GM19099 (cell line): Measurements from ENCODE around the gene RPS6KA2.

Experiments
- POLR2A ChIP-seq: IDR thresholded peaks from 3 replicates; pipeline ENCODE4 v1.6.1; 2011; ENCODE audit warnings: low read depth; ENCODE audit not compliant: insufficient read length; ENCODE audit errors: extremely low read depth

The RPS6KA2 gene

DNA sequence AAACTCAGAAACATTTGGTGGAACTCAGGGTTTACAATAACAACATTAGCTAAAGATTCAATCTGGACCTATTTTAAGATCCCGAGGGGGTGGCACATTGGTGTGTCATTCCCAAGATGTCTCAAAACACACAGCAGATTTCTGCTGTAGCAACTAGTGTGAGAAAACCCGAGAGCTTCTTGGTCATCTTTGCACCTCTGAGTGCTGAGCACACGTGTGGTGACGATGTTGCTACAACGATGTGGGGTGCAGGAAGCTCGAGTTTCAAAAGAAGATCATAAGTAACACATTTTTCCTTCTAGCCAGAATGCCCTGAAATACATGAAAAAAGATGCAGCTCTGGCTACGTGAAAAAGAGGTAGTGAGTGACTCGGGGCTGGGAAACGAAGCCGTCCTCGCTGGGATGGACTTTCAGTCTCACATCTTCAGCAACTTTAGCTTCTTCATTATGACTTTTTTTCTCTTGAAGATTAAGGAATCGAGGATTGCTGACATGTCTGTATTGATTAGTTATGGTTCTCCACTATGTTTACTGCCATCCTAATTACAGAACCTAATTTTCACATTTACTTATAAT is 42.1 kb downstream of the RPS6KA2 start:
- TF ChIP-seq POLR2A, result no peak

DNA sequence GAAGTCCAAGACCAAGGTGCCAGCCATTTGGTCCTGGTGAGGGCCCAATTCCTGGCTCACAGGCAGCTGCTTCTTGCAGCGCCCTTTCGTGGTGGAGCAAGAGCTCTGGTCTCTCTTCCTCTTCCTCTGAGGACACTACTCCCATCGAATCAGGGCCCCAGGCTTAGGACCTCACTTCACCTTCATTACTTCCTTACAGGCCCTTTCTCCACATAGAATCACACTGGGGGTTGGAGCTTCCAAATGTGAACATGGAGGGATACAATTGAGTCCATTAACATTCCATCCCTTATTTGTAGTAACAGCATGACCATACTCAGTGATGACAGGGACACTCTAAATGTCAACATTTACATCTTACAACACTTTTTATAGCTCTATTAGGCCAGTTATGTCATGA is 42.9 kb downstream of the RPS6KA2 start:
- TF ChIP-seq POLR2A, result no peak

DNA sequence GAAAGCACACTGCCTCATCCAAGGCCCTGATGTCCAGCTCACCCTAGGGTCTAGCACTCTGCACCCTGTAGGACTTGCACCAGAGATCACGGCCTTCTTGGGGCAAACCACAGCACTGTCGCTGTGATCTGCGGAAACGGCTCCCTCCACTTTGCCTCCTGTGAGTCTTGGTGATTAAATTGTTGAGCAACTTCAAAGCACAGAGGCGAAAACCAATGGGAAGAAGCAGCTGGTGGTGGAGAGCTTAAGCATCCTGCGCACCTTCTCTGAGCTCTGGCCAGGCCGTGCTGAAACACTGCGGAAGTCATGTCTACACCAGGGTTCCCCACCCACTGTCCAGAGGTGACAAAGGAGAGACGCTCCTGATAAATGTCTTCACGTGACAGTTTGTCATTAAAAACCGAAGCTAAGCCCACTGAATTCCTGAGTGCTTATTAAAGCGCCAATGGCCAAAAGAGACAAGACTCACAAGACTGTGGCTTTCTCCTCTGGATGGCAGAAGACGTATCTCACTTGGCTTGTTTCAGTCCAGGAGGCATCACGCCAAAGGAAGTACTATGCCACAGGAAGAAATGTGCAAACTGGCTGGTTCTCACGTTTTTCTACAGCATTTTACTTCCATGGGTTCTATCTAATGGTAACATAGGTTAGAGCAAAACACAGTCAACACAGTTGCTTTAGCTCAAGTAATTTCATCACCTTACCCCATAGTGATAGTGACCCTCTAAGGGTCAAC is 43.7 kb downstream of the RPS6KA2 start:
- TF ChIP-seq POLR2A, result no peak

DNA sequence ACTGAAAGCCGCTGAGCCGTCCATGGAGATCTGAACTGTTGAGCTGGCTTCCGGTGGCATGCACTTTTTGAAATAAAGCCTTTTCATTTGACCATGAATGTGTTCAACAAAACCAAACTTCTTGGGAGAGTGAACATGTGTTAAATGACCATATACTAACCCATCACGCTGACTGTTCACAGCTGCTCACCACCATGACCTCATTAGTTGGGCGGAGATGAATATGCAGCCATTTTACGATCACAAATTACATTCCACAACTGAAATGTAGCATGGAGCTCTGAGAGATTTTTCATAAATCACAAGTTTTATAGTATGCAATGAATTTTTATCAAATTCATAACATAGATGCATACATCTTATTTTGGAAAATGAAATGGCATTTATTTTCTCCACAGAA is 44.8 kb downstream of the RPS6KA2 start:
- TF ChIP-seq POLR2A, result no peak

DNA sequence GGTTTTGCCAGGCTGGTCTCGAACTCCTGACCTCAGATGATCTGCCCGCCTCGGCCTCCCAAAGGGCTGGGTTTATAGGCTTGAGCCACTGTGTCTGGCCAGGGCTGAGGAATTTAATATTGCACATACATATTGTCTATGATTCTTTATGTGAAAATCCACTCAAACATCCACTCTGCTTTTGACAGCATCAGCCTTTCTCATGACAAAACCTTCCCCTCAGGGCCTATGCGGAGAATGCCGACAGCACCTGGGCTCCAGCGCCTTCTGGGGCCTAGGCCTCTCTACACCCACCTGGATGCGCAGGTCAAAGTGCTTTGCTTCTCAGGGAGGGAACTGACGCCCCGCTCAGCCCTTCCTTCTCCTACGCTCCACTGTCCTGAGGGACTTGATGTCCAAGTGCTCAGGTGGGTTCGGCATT is 46.0 kb downstream of the RPS6KA2 start:
- TF ChIP-seq POLR2A, result no peak

DNA sequence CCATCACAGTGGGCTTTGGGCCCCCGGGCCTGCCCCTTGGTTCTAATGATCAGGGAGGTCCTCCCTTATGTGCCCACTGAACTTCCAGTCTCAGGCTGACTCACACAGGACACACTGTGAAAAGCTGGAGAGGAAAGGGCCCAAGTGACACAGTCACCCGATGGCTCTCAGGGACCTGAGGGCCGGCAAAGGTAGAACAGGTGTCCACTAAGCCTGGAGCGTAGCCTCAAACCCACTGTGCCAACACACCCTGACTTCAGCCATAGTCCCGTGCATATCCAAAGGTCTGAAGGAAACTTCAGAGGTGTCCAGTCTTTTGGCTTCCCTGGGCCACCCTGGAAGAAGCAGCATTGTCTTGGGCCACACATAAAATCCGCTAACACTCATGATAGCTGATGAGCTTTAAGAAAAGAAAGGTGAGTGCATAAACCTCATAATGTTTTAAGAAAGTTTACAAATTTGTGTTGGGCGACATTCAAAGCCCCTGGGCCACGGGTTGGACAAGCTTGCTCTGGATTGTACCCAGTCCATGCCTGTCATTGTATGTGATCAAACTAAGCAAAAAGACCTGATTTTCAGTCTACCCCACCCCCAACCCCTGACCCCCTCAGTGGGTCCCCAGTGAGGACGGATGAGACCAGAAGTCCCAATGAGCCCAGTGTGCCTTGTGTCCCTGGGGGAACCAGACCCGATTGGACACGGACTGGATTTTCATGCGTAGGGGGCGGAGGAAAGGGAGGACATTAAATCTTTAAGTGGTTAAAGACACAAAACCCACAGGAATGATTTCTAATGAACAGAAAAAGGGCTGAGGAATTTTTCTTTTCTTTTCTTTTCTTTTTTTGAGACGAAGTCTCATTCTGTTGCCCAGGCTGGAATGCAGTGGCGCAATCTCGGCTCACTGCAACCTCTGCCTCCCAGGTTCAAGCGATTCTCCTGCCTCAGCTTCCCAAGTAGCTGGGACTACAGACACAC is 46.7 kb downstream of the RPS6KA2 start:
- no peak for TF ChIP-seq POLR2A

DNA sequence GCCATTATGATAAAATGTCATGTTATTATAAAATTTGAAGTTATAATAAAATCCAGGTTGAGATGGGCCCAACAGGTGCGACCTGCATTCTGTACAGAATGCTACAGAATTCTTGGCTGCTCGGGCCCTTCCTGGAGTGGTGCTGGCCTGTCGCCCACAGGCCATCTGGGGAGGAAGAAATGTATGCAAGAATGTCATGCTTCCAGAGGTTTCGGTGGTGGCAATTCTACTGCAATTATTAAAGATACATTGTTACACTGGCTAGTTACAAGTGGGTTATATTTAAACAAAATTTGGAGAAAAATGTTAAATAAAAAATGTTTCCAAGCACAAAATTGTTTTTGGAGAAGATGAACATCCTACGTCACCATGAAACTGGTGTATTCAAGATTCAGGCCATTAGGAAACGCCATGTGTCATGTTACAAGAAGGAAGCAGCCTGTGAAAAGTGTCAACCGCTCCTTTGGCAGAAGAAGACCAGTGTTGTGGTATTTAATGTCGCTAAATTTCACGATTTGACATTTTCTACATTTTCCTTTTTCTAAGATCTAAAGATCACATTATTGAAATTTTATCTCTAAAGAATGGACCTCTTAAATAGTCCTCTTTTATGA is 47.7 kb downstream of the RPS6KA2 start:
- TF ChIP-seq POLR2A, result no peak

DNA sequence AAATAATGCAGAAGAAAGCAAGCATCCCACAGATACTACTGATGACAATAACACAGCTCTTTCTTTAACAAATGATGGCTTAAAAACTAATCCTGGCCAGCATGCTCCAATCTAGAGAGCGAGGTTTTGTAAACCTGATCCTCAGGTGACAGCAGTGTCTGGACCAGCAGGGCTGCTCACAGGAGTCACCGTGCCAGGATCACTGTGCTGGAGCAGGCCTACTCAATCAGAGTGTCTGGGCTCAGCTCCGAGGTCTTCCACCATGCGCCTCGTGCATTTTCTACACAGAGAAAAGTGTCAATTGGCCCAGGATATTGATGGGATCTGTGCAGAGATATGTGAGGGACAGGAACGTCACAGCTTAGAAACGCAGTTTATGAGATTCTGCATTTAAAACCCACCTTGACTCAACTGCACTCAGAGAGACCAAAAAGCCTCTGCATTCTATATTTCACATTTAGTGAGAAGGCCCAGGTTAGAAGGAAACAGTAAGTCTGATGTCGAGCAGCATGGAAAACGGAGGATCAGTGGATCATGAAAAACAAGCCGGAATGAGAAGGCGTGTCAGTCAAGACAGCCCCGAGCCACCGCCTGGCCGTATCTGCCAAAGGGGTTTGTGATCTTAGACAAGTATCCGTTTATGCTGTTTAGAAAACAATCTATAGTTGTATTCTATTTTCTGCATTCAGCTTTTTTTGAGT is 48.4 kb downstream of the RPS6KA2 start:
- no peak for TF ChIP-seq POLR2A

DNA sequence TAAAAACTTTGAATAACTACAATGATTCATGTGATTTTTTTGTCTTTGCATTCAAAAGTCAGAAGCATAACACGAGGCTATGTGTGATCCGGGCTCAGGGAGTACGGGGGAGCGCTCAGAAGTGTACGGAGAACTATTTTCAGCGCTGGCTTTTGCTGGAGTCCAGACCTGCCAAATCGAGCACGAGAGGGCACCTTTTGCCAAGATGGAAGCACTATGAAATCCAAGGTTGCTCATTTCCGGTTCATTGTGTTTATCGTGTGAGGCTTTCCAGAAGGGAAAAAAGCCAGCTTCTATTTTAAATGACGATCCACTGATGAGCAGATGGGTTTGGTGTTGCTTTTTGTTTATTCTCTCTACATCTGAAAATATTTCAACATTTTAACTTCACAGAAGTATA is 51.8 kb downstream of the RPS6KA2 start:
- no peak for TF ChIP-seq POLR2A

DNA sequence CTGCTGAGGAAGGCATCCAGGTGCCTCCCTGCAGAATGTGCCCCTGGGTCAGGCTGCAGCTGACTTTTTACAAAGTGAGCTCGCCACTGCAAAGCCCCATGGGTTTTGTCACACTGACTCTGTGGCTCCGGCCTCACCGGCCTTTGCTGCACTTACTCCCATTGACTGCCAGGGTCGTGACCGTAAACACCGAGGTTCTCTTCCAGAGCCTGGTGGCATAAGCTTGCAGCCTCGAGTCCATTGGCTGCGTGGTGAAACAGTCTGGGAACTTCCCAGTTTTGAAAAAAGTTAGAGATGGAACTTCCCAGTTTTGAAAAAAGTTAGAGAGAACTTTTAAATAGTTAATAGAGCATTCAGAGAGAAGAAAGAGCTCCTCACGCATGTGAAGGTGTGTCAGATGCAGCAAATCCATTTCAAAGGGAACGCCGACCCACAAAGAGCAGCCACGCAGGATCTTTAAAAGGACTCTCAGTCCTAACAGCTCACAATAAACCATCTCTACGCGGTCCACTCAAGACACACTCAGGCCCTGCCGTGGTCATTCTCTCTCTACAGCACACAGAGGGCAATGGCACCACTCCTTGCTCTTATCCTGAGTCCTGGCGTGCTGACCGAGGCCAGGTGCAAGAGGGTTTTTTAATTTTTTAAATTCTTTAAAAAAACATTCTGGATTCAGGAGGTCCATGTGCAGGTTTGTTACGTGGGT is 53.4 kb downstream of the RPS6KA2 start:
- no peak for TF ChIP-seq POLR2A

DNA sequence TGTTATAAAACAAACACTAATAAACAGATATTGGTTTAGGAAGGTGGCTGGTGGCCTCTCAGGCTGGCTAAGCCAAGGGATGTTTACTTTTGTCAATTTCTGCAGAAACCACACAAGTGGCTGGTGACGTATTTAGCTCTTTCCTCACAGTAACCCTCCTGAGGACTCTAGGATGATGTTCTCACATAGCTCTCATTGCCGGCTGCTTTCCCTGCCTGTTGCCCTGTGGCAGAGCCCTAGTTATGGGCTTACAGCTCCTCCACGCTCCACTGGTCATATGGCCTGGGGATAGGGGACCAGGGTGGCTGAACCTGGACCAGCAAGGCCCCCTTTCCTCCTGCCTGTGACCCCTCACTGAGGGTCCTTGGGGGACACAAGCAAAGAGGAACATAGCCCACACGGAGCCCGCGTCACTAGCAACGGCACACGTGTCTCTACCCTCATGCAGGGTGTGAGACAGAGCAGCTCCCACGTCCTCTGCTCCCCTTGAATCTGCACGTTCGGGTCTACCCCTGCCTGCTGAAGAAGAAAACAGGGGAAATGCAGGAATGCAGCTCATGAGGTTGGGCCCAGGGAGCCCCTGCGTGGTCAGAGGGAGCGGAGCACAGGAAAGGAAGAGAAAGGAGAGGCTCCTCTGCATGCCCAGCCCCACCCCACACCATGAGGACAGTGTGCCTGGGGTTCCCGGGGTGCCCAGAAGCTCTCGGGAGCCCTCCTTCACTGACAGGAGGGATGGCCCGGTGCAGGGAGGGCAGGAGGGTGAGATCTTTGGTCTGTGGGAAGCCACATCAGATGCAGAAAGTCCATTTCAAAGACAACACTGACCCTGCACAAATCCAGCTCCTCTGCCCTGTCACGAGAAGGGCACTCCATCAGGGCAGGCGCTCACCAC is 54.4 kb downstream of the RPS6KA2 start:
- TF ChIP-seq POLR2A, result no peak

DNA sequence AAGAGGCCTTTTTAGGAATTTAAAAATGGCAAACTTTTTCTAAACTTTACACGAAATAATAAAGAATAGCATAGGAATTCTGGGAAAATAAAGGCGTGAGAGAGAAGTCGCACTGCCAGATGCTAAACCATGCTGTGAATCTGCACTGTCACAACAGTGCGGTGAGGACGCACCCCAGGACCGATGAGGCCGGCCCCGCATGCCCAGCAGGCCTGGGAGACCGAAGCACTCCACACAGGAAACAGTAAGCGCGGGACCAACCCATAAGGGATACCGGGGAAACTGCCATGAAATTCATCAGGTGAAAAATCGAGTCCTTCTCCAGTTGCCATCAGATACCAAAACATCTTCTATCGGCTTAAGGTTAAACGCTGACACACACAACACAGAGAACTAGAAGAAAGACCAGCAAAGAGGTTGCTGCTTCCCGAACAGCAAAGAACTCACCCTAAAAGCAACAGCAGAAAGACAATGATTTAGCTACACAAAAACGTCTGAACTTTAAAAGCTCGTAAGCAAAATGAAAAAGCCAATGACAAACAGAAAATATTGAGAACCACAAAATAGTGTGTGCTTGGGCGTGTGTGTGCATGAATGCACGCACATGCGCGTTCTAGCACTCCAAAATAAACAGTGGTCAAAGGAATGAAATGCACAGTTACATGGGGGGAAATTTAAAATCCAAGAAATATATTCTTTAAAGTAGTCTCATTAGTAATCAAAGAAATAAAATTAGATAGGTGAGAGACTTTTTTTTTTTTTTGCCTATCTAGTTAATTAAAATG is 55.9 kb downstream of the RPS6KA2 start:
- no peak for TF ChIP-seq POLR2A
